ENCODE measurements around the gene LMO2. TPM values are rescaled to one million over a fixed set of nuclear protein-coding genes. Genes with fewer than 3 reads are reported as not detected.

The LMO2 gene
- total and polyA plus RNA-seq, 4 experiments from 2014 or later, result 0.16 to 0.58 (median 0.47) TPM; not detected in 1

DNA sequence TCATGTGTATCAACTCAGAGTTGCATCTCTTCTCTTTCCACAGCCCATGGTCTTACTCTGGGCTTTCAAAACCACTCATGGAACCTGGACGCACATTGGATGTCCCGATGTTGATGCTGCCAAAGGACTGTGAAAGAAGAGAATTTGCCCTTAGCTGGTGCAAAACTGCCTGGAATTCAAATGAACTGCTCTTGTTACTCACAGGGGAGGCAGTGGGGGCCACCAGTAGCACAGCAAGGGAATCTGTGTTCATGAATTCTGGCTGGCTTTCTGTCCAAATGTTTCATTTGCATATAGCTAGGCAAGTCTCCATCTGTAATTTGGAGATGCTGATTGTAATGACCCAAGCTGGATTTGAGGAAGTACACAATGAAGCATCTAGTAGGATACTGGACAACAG is 24.9 kb downstream of the LMO2 start:
- Histone ChIP-seq H3K9me3 (ENCODE audit: control insufficient read depth in 1 of 2, low read length in 2 of 2) (no peaks in the 10 kb centered on the region), H3K27ac (ENCODE audit: low read depth, low read length) (no peak overlapping the region), H3K4me3 (ENCODE audit: low read length in 2 of 2) (no peak overlapping the region), H3K4me1 (ENCODE audit: insufficient read depth, low read length) (peaks cover 16% of the 10 kb centered on the region), H3K27me3 (ENCODE audit: insufficient read depth, low read length) (peaks cover 28% of the 10 kb centered on the region), H3K36me3 (ENCODE audit: insufficient read depth, low read length) (no peaks in the 10 kb centered on the region)
- no peak for DNase-seq
- H3K27ac Mint-ChIP-seq, result no peak overlapping the region
- peaks cover 2 to 22% (median 13%) of the 10 kb centered on the region in 4 donors for H3K4me1 Mint-ChIP-seq
- ChIA-PET POLR2A (ENCODE audit: partially characterized antibody) (no interaction called here), CTCF (ENCODE audit: partially characterized antibody) (interaction anchor here (1.8 to 3.0 kb wide), 2 partner anchors 9 to 121 kb away, joined by 6 to 10 read pairs; no protein-coding TSS in a partner anchor)
- no peak overlapping the region for H3K4me3 Mint-ChIP-seq
- no peaks in the 10 kb centered on the region for H3K36me3 Mint-ChIP-seq
- no peaks in the 10 kb centered on the region for H3K9me3 Mint-ChIP-seq
- intact Hi-C loops (cut with micrococcal nuclease), result no loop called here
- H3K27me3 Mint-ChIP-seq, result peaks cover 48% of the 10 kb centered on the region in 2 donors

- CTCF ChIA-PET (ENCODE audit: partially characterized antibody), result interaction anchor here (1.7 kb wide), 1 partner anchor 123 kb away, joined by 5 read pairs; no protein-coding TSS in a partner anchor
- H3K4me1 Mint-ChIP-seq, result peaks cover 0 to 9% (median 7%) of the 10 kb centered on the region in 4 donors
- H3K36me3 Mint-ChIP-seq, result no peaks in the 10 kb centered on the region
- no peaks in the 10 kb centered on the region for H3K9me3 Mint-ChIP-seq
- H3K27ac ChIP-seq (ENCODE audit: low read depth, low read length), result no peak overlapping the region
- H3K4me3 Mint-ChIP-seq, result no peak overlapping the region
- peaks cover 16% of the 10 kb centered on the region for H3K27me3 ChIP-seq (ENCODE audit: insufficient read depth, low read length)
- no peak overlapping the region for H3K27ac Mint-ChIP-seq
- H3K4me3 ChIP-seq (ENCODE audit: low read length in 2 of 2), result no peak overlapping the region
- peaks cover 46% of the 10 kb centered on the region in 2 donors for H3K27me3 Mint-ChIP-seq
- no peak for DNase-seq
- POLR2A ChIA-PET (ENCODE audit: partially characterized antibody), result no interaction called here
- H3K9me3 ChIP-seq (ENCODE audit: control insufficient read depth in 1 of 2, low read length in 2 of 2), result no peaks in the 10 kb centered on the region
- no peaks in the 10 kb centered on the region for H3K36me3 ChIP-seq (ENCODE audit: insufficient read depth, low read length)
- intact Hi-C loops (cut with micrococcal nuclease), result no loop called here
- peaks cover 9% of the 10 kb centered on the region for H3K4me1 ChIP-seq (ENCODE audit: insufficient read depth, low read length)
These were observed 27.4 kb downstream of the LMO2 start for GRCh38 chr11:33864479-33864878.

- peaks cover 0 to 9% (median 6%) of the 10 kb centered on the region in 4 donors for H3K4me1 Mint-ChIP-seq
These were observed 28.3 kb downstream of the LMO2 start for GRCh38 chr11:33863418-33864172.

DNA sequence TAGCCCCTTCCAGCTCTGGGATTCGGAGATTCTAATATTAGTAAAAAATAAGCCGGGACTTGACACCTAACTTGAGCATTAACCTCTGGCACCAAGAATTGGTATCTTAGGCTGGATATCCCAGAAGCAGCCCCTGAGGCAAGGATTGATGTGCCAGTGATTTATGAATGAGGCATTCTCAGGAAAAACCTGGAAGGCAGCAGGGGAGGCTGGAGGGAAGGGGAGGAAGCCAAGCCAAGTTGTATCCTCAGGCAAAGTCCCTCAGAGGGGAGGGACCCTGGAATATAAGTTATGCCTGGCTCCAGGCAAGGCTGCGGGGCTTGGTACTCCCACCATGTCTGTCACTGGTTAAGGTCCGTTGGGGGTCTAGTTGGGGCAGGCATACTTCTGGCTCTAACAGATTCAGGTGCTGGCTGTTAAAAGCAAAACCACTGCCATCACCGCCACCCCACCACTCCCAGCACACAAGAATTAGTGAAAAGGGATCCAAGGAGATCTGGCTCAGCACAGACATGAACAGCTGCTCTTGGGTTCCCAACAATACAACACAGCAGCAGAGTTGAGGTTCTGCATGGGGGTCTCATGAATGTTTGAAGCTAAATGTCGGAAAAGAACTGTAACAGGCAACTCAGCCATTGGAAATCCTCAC is 29.8 kb downstream of the LMO2 start:
- CTCF ChIA-PET (ENCODE audit: partially characterized antibody), result interaction anchor here (1.0 to 1.1 kb wide), 2 partner anchors 22 to 126 kb away, joined by 3 to 4 read pairs; no protein-coding TSS in a partner anchor
- no peaks in the 10 kb centered on the region for H3K4me1 ChIP-seq (ENCODE audit: insufficient read depth, low read length)
- Mint-ChIP-seq H3K4me1 (no peaks in the 10 kb centered on the region), H3K27ac (no peak overlapping the region), H3K36me3 (no peaks in the 10 kb centered on the region), H3K4me3 (no peak overlapping the region), H3K27me3 (peaks cover 35 to 42% of the 10 kb centered on the region in 2 donors), H3K9me3 (no peaks in the 10 kb centered on the region)
- H3K27ac ChIP-seq (ENCODE audit: low read depth, low read length), result no peak overlapping the region
- intact Hi-C loops (cut with micrococcal nuclease), result no loop called here
- H3K27me3 ChIP-seq (ENCODE audit: insufficient read depth, low read length), result peaks cover 15% of the 10 kb centered on the region
- no peak overlapping the region for H3K4me3 ChIP-seq (ENCODE audit: low read length in 2 of 2)
- no peak for DNase-seq
- H3K36me3 ChIP-seq (ENCODE audit: insufficient read depth, low read length), result no peaks in the 10 kb centered on the region
- no peaks in the 10 kb centered on the region for H3K9me3 ChIP-seq (ENCODE audit: control insufficient read depth in 1 of 2, low read length in 2 of 2)
- POLR2A ChIA-PET (ENCODE audit: partially characterized antibody), result no interaction called here

More at GRCh38 chr11:33863418-33864172, 28.3 kb downstream of the LMO2 start:
- H3K27ac ChIP-seq (ENCODE audit: low read depth, low read length), result no peak overlapping the region
- peaks cover 48 to 49% of the 10 kb centered on the region in 2 donors for H3K27me3 Mint-ChIP-seq
- H3K27ac Mint-ChIP-seq, result no peak overlapping the region
- H3K36me3 Mint-ChIP-seq, result no peaks in the 10 kb centered on the region
- ChIA-PET POLR2A (ENCODE audit: partially characterized antibody) (interaction anchor here (0.5 kb wide), 1 partner anchor 17 kb away, joined by 3 read pairs; no protein-coding TSS in a partner anchor), CTCF (ENCODE audit: partially characterized antibody) (interaction anchor here (1.7 kb wide), 1 partner anchor 124 kb away, joined by 5 read pairs; no protein-coding TSS in a partner anchor)
- peaks cover 14% of the 10 kb centered on the region for H3K27me3 ChIP-seq (ENCODE audit: insufficient read depth, low read length)
- no peak overlapping the region for H3K4me3 Mint-ChIP-seq
- no peaks in the 10 kb centered on the region for H3K36me3 ChIP-seq (ENCODE audit: insufficient read depth, low read length)
- intact Hi-C loops (cut with micrococcal nuclease), result no loop called here
- H3K4me3 ChIP-seq (ENCODE audit: low read length in 2 of 2), result no peak overlapping the region
- DNase-seq, result no peak
- H3K9me3 ChIP-seq (ENCODE audit: control insufficient read depth in 1 of 2, low read length in 2 of 2), result no peaks in the 10 kb centered on the region
- no peaks in the 10 kb centered on the region for H3K9me3 Mint-ChIP-seq
- H3K4me1 ChIP-seq (ENCODE audit: insufficient read depth, low read length), result peaks cover 5% of the 10 kb centered on the region

GRCh38 chr11:33861386-33861785 is 30.5 kb downstream of the LMO2 start:
- Mint-ChIP-seq H3K27me3 (peaks cover 32 to 43% of the 10 kb centered on the region in 2 donors), H3K9me3 (no peaks in the 10 kb centered on the region), H3K27ac (no peak overlapping the region), H3K36me3 (no peaks in the 10 kb centered on the region), H3K4me3 (no peak overlapping the region), H3K4me1 (no peaks in the 10 kb centered on the region)
- intact Hi-C loops (cut with micrococcal nuclease), result no loop called here
- no peak overlapping the region for H3K27ac ChIP-seq (ENCODE audit: low read depth, low read length)
- H3K4me3 ChIP-seq (ENCODE audit: low read length in 2 of 2), result no peak overlapping the region
- DNase-seq, result no peak
- CTCF ChIA-PET (ENCODE audit: partially characterized antibody), result interaction anchor here (1.0 to 2.7 kb wide), 3 partner anchors 11 to 126 kb away, joined by 3 to 9 read pairs (median 4); no protein-coding TSS in a partner anchor
- H3K36me3 ChIP-seq (ENCODE audit: insufficient read depth, low read length), result no peaks in the 10 kb centered on the region
- H3K27me3 ChIP-seq (ENCODE audit: insufficient read depth, low read length), result peaks cover 15% of the 10 kb centered on the region
- POLR2A ChIA-PET (ENCODE audit: partially characterized antibody), result no interaction called here
- no peaks in the 10 kb centered on the region for H3K9me3 ChIP-seq (ENCODE audit: control insufficient read depth in 1 of 2, low read length in 2 of 2)
- no peaks in the 10 kb centered on the region for H3K4me1 ChIP-seq (ENCODE audit: insufficient read depth, low read length)

GRCh38 chr11:33860926-33861325 is 30.9 kb downstream of the LMO2 start:
- H3K4me3 Mint-ChIP-seq, result no peak overlapping the region
- POLR2A ChIA-PET (ENCODE audit: partially characterized antibody), result no interaction called here
- intact Hi-C loops (cut with micrococcal nuclease), result no loop called here
- CTCF ChIA-PET (ENCODE audit: partially characterized antibody), result interaction anchor here (1.0 to 2.7 kb wide), 4 partner anchors 11 to 127 kb away, joined by 3 to 9 read pairs (median 6); no protein-coding TSS in a partner anchor
- H3K27ac ChIP-seq (ENCODE audit: low read depth, low read length), result no peak overlapping the region
- H3K4me1 ChIP-seq (ENCODE audit: insufficient read depth, low read length), result no peaks in the 10 kb centered on the region
- peak overlapping the region in 1 of 7 donors; percentile 55 for H3K27ac Mint-ChIP-seq
- no peaks in the 10 kb centered on the region for H3K9me3 Mint-ChIP-seq
- H3K9me3 ChIP-seq (ENCODE audit: control insufficient read depth in 1 of 2, low read length in 2 of 2), result no peaks in the 10 kb centered on the region
- no peak for DNase-seq
- peaks cover 31 to 40% of the 10 kb centered on the region in 2 donors for H3K27me3 Mint-ChIP-seq
- H3K27me3 ChIP-seq (ENCODE audit: insufficient read depth, low read length), result peaks cover 15% of the 10 kb centered on the region
- no peak overlapping the region for H3K4me3 ChIP-seq (ENCODE audit: low read length in 2 of 2)
- H3K36me3 Mint-ChIP-seq, result no peaks in the 10 kb centered on the region
- H3K36me3 ChIP-seq (ENCODE audit: insufficient read depth, low read length), result no peaks in the 10 kb centered on the region
- H3K4me1 Mint-ChIP-seq, result no peaks in the 10 kb centered on the region

DNA sequence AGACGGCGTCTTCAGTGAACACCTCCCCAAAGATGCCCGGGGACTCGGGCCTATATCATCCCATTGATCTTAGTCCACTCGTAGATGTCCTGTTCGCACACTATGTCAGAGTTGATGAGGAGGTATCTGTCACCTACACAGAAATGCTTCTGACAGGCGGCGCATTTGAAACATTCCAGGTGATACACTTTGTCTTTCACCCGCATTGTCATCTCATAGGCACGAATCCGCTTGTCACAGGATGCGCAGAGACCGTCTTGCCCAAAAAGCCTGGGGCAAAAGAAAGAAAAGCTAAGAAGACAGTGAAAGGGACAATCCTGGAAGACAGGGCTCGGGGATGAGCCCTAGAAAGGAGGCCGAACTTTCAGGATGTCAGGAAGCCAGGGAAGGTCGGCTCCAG is 32.6 kb downstream of the LMO2 start:
- H3K27me3 ChIP-seq (ENCODE audit: insufficient read depth, low read length), result peaks cover 15% of the 10 kb centered on the region
- H3K27ac Mint-ChIP-seq, result no peak overlapping the region
- peaks cover 33 to 39% of the 10 kb centered on the region in 2 donors for H3K27me3 Mint-ChIP-seq
- H3K9me3 Mint-ChIP-seq, result no peaks in the 10 kb centered on the region
- intact Hi-C loops (cut with micrococcal nuclease), result loop anchor here (5.0 kb wide), 1 partner anchor 113 kb away; no protein-coding TSS in a partner anchor
- no peaks in the 10 kb centered on the region for H3K9me3 ChIP-seq (ENCODE audit: control insufficient read depth in 1 of 2, low read length in 2 of 2)
- POLR2A ChIA-PET (ENCODE audit: partially characterized antibody), result interaction anchor here (2.0 kb wide), 1 partner anchor 9 kb away, joined by 5 read pairs; no protein-coding TSS in a partner anchor
- H3K36me3 ChIP-seq (ENCODE audit: insufficient read depth, low read length), result no peaks in the 10 kb centered on the region
- CTCF ChIA-PET (ENCODE audit: partially characterized antibody), result interaction anchor here (1.0 to 3.5 kb wide), 4 partner anchors 9 to 633 kb away, joined by 3 to 24 read pairs (median 9); no protein-coding TSS in a partner anchor
- no peak overlapping the region for H3K4me3 Mint-ChIP-seq
- H3K27ac ChIP-seq (ENCODE audit: low read depth, low read length), result no peak overlapping the region
- no peaks in the 10 kb centered on the region for H3K36me3 Mint-ChIP-seq
- H3K4me1 Mint-ChIP-seq, result no peaks in the 10 kb centered on the region
- no peaks in the 10 kb centered on the region for H3K4me1 ChIP-seq (ENCODE audit: insufficient read depth, low read length)
- DNase-seq, result no peak
- no peak overlapping the region for H3K4me3 ChIP-seq (ENCODE audit: low read length in 2 of 2)
